Activated CD8-positive, alpha-beta memory T cell treated with anti-CD3 and anti-CD28 coated beads, Interleukin-2, amount 50 U/mL, for 24 hours (primary cell): ENCODE results near the gene P2RX7.
"Not testable (repeated sequence)": the region's sequence is repeated elsewhere in the genome, so short reads cannot be mapped to it uniquely, and the experiment has no call there.

Experiments
- DNase-seq: peaks from one replicate; pipeline ENCODE4 v3.0.0-alpha.2; 2020; ENCODE audit errors: extremely low read depth

Gene P2RX7

DNA sequence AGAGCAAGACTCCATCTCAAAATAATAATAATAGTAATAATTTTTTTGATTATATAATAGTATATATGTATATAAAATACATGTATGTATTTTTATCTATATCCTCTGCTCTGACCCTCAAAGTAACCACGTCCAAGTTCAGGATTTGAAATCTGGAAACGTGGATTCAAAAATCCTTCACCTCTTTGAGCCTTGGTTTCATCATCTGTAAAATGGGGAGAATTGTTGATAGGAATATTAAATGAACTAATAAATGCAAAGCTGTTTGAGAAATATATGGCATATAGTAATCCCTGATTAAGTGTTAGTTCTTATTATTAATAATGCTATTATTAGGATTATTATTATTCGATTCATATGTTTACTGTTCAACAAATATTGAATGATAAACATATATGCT, 2.6 kb downstream of the P2RX7 start:
- DNase-seq = no peak

DNA sequence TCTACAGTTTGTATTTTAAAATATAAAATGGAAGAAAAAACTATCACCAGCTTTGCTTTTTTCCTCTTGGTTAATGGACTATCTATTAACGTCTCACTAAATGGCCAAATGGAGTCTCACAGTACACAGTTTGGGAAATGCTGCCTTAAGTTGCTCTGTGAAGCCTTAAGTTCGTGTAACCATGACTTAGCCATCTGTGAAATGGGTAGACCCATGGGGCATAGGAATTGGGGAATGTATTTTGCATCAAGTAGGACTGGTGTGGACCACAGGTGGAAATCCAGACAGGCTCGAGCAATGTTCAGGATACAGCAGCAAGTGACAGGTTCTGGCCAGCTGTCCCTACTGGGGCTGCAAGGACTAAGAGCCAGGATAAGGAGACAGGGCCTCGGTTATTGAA, 4.8 kb downstream of the P2RX7 start:
- no peak for DNase-seq

DNA sequence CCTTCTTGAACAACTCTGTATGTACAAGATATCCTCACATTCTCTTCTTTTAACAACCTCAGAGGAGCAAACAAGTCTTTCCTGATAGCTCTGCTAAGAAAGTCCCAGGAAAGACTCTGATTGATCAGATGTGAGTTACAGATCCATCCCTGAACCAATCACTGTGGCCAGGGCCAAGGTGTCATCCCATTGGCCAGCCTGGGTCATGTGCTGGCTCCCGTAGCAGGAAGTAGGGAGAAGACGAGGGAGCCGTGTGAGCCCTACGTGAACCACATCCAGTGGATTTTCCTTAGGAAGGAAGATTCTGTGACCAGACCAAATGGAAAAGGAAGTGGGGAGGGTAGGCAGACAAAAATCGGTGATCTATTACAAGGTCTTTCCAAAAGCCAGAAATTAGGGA, 5.6 kb downstream of the P2RX7 start:
- no peak for DNase-seq

DNA sequence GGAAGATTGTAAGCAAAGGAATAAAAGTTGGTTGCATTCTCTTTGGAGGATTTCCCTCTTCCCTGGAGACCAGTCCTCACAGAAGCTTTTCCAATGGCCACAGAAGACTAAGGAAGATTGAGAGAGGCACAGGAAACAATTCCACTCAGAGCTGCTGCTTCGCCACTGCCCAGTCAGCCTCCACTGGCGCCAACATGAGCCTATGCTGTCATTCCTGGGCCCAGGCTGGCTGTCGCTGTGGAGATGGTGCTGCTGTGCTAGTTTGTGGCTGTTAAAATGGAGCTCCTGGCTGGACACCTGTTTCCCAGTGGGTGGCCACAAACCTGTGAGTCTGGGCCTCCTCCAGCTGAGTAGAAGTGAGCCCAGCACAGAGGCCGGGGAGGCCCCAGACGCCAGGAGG, 6.6 kb downstream of the P2RX7 start:
- no peak for DNase-seq

DNA sequence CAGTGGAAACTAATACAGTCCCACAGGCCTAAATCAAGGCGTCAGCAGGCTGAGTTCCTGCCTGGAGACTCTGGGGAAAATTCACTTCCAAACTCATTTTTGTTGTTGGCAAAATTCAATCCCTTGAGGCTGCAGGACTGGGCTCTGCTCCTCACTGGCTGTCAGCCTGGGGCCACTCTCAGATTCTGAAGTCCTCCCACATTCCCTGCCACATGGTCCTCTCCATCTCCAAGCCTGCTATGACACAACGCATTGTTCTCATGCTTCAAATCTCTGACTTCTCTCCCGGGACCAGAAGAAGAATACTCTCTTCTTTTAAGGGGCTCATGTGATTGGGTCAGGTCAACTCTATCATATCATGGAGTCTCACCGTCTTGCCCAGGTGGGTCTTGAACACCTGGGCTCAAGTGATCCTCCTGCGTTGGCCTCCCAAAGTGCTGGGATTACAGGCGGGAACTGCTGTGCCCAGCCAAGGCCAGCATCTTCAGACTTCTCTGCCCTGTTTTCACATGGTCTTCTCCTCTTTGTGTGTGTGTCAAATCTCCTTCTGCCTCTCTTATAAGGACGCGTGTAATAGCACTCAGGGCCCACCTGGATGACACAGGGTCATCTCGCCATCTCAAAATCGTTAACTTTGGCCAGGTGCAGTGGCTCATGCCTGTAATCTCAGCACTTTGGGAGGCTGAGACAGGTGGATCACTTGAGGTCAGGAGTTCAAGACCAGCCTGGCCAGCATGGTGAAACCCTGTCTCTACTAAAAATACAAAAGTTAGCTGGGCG, 9.7 kb downstream of the P2RX7 start:
- no peak for DNase-seq

DNA sequence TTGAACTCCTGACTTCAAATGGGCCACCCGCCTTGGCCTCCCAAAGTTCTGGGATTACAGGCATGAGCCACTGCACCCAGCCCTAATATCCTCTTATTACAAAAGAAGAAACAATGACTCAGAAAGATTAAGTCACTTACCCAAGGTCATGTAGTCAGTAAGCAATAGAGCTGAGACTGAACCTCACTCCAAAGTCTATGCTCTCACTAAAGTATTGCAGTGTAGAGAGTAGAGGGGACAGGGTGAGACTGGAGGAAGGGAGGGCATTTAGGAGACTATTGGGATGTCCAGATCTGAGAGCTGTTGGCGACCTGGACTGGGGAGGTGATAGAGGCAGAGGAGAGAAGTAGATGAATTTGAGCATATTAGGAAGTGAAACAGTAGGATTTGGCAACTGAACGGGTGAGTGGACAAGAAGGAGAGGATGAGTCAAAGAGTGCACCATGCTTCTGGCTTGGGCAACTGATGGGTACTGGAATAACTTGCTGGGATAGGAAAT, 11.8 kb downstream of the P2RX7 start:
- no peak for DNase-seq

DNA sequence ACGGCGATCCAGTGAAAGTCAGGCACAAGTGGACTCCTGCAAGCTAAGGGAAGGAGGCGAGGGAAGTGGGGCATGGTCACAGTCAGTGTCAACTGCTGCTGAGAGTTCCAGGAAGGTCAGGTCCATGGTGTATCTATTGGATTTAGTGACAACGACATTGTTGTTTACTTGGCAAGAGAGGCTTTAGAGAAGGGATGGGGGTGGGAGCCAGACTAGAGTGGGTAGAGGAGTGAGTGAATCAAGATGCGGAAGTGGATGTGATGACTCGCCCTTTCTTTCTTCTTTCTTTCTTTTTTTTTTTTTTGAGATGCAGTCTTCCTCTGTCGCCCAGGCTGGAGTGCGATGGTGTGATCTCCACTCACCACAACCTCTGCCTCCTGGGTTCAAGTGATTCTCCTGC, 12.5 kb downstream of the P2RX7 start:
- no peak for DNase-seq

DNA sequence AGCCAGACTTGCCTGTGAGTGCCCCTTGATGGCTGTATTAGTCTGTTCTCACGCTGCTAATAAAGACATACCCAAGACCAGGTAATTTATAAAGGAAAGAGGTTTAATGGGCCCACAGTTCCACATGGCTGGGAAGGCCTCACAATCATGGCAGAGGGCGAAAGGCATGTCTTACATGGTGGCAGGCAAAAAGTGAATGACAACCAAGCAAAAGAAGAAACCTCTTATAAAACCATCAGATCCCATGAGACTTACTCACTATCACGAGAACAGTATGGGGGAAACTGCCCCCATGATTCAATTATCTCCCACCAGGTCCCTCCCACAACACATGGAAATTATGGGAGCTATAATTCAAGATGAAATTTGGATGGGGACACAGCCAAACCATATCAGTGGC, 16.6 kb downstream of the P2RX7 start:
- not testable (repeated sequence) for DNase-seq

DNA sequence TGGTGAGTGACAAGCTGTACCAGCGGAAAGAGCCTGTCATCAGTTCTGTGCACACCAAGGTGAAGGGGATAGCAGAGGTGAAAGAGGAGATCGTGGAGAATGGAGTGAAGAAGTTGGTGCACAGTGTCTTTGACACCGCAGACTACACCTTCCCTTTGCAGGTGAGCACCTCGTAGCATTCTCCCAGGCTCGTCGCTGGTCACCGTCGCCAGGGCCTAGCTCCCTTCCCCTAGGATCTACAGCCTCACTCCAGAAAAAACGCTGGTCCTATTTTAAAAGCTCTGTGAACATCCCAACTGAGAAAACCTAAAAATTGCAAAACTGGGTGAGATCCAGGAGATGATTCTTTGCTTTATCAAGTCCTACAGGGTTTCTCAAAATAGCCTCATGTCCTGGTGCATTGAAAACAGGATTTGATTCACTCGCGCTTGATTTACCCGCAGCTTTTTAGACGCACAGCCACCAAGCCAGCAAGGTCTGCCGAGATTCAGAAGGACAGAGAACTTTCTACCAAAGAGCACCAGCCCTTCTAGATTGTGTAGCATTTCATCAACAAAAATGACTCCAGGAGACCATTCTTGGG, 22.2 kb downstream of the P2RX7 start:
- no peak for DNase-seq

DNA sequence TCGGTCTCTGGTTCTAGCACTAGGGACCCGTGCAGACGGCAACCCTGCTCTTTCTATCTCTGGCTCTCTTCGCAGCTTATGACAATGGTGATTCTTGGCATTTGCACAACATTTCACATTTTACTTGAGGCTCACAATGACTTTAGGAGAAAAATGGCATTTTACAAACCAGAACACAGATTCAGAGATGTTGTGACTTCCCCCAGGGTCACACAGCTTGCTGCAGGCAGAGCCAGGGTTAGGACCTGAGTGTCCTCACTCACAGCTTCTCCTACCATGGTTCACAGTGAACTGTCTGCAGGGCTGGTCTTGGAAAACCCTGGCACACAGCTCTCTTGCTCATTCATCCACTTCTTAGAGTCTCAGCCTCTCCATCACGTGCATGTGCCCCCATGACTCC, 23.7 kb downstream of the P2RX7 start:
- DNase-seq = no peak

DNA sequence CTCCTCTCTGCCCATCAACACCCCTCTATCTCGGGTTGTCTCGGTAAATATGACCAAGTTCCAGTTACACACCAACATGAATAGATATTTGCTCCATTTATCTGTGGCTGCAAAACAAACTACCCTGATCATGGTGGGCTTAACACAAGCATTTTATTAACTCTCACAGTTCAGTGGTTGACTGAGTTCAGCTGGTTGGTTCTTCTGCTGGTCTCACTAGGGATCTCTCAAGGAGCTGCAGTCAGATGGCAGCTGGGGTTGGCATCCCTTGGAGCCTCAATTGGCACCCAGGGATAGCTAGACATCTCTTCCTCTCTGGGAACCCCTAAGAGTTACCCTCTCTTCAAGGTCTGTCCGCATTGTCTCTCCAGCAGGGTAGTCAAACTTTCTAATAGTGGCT, 25.4 kb downstream of the P2RX7 start:
- DNase-seq = no peak

DNA sequence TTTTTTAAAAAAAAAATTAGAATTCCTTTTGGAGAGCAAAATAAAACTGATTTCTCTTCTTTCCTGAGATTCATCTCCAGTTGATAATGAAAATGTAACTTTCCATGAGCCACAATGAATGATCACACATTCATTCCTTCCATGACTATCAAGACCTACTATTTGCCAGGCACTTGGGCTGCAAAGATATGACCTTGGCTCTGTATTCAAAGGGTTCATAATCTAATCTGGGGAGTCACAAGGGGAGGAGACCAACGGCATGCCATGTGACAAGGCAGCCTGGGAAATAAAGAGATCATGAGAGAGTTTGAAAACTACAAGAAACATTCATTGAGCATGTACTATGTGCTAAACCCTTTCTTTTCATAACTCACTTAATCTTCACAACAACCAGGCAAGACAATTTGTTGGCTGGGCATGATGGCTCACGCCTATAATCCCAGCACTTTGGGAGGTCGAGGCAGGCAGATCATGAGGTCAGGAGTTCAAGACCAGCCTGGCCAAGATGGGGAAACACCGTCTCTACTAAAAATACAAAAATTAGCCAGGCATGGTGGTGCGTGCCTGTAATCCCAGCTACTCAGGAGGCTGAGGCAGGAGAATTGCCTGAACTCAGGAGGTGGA, 26.2 kb downstream of the P2RX7 start:
- DNase-seq = not testable (repeated sequence)

DNA sequence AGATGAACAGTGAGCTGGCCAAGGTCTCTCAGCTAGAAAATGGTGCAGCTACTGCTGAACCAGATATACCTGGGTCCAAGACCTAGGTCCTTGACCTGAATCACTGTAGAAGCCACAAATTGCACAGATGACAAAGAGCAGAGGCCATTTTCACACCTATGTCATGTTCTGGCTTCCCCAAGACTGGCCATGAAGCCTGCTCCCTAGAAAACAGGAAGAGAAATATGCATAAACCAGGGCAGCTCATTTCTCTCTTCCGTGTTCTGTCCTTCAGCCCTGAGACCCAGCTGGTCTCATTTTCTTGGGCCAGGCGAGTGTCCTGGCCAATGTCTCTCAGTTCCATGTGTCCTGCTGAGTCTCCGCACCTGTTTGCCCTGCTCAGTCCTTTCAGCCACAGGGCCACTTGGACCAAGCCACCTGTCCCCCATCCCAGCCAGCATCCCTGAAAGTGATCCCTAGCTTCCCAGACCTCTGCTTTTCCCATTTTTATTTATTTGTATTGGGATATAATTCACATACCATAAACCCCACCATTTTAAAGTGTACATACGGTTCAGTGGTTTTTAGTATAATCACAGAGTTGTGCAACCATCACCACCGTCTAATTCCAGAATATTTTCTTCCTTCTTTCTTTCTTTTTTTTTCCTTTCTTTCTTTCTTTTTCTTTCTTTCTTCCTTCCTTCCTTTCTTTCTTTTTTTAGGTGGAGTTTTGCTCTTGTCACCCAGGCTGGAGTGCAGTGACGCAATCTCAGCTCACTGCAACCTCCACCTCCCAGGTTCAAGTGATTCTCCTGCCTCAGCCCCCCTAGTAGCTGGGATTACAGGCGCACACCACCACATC, 27.0 kb downstream of the P2RX7 start:
- DNase-seq = no peak

DNA sequence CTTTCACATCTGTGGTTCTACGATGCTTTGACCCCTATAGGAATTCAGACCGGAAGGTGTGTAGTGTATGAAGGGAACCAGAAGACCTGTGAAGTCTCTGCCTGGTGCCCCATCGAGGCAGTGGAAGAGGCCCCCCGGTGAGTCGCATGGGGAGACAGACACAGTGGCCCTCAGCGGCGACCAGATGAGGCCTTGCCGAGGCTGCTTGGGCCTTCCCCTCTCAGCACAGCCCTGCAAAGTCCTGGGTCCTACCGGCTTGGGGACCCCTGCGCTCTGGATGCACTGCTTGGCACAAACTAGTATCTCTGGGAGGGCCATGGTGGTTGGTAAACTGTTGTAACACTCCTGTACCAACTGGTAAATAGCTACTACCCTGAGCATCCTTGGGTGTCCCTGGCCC, 29.7 kb downstream of the P2RX7 start:
- no peak for DNase-seq

DNA sequence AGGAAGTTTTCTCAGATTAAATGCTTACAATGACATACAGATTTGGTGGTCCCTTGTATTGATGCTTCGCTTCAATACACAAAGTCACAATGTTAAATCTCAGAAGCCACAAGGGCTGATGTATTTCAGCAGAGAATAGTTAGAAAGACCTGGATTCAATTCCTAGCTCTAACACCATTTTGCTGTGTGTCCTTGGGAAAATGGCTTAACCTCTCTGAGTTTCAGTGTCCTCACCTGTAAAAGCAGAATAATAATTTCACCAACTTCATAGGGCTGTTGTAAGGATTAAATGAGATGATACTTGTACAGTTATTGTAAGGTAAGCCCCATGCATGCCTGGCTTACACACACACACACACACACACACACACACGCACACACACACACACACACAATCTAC, 30.3 kb downstream of the P2RX7 start:
- DNase-seq = no peak

DNA sequence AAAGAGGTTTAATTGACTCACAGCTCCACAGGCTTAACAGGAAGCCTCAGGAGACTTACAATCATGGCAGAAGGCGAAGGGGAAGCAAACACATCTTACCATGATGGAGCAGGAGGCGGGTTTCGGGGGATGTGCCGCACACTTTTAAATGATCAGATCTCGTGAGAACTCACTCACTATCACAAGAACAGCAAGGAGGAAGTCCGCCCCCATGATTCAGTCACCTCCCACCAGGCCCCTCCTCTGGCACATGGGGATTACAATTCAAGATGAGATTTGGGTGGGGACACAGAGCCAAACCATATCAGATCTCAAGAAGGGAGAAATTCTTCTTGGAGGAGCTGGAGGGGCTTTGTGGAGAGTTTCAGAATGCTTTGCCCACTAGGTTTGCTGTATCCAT, 32.2 kb downstream of the P2RX7 start:
- not testable (repeated sequence) for DNase-seq

DNA sequence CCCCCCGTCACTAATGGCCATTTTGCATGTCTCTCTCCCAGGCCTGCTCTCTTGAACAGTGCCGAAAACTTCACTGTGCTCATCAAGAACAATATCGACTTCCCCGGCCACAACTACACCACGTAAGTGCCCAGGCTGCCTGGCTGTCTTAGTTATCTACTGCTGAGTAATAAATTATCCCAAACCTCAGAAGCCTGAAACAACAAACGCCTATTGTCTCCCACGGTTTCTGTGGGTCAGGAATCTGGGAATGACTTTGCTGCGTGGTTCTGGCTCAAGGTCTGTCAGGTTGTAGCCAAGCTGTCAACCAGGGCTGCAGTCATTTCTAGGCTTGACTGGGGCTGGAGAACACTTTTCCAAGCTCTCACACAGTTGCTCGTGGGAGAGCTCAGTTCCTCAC, 32.6 kb downstream of the P2RX7 start:
- DNase-seq = no peak

DNA sequence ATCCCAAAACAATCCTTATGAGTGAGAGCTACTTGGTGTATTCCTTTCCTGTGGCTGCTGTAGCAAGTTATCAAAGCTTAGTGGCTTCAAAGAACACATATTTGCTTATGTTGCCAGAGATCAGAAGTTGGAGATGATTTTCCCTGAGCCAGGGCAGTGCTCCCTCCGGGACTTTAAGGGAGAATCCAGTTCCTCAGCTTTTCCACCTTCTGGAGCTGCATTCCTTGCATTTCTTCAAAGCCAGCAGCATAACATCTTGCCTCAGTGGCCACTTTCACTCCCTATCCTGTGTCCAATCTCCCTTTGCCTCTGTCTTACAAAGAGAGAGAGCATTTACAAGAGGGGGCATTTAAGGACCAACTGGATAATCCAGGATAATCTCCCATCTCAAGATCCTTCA, 33.7 kb downstream of the P2RX7 start:
- DNase-seq = no peak

DNA sequence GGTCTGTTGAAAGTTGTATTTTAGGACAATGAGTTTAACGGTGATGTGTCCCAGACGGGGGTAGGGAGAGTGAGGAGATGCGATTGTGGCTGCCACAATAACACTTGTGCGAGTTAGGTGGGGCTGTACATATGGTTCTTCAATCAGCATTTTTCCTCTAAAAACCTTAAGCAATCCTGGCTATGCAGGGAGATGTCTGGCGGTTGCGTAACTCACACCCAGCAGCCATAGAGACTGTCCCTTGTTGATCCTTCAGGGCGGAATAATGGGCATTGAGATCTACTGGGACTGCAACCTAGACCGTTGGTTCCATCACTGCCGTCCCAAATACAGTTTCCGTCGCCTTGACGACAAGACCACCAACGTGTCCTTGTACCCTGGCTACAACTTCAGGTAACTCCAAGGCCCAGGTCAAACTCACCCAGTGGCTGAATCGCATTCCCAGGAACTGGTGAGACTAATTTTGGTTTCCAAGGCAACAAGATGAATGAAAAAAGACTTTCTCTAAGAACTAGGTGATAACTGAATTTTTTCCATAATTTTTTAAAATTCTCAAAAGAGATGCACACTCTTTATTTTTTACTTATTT, 34.6 kb downstream of the P2RX7 start:
- DNase-seq = no peak

DNA sequence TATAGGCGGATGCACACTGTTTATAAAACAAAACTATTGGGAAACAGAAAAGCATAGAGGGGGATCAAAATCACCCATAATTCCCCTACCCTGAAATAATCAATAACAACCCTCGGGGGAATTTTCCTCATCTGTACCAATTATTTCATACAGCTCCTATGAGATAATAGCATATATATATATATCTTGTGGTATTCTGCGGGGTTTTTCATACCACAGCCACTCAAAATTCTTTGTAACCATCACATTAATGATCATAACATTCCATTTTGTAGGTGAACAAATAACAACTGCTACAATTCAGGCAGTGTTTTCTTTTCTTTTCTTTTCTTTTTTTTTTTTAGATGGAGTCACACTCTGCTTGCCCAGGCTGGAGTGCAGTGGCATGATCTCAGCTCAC, 35.3 kb downstream of the P2RX7 start:
- DNase-seq = no peak

DNA sequence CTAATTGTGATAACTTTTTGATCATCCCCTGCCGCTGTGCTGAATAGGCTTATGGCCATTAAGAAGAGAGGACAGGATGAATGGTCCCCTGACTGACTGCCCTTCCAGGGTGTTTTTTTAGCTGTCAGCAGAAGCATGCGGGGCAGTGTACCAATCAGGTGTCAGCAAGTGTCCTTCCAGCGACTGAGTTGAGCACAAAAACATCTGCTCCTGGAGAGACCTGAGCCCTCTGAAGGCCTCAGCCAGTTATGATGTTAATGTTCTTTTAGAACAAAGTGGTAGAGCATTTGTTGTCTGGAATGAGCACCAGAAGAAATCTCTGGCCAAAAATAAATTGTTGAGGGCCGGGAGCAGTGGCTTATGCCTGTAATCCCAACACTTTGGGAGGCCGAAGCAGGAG, 37.5 kb downstream of the P2RX7 start:
- no peak for DNase-seq
